Measurements from ENCODE around the gene OR2M5. TPM values are rescaled to one million over a fixed set of nuclear protein-coding genes. Genes with fewer than 3 reads are reported as not detected.

Gene OR2M5
- total RNA-seq, 1 experiment from 2014 or later = not detected

DNA sequence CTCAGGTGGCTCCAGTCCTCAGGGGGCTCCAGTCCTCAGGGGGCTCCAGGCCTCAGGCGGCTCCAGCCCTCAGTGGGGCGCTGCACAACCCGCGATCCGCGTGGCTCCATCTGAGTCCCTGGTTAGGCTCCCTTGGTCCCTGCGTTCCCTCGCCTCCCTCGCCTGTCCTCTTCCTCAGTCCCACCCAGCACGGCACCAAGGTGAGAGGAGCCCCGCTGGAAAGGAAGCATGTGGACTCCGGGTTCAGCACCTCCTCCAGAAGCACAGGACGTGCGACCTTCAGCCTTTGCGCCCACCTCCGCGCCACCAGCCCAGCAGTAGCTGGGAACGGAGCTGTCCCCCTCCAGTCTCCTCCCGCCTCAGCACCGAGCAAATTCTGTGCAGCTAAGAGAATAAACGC lies 8.1 kb upstream of the OR2M5 start:
- no peak for TF ChIP-seq EZH2 (IDR thresholded peaks at IDR 0.05; ENCODE audit: borderline replicate concordance, low read depth, low read length, poor library complexity, severe bottlenecking)
- TF ChIP-seq, protein P1, sequence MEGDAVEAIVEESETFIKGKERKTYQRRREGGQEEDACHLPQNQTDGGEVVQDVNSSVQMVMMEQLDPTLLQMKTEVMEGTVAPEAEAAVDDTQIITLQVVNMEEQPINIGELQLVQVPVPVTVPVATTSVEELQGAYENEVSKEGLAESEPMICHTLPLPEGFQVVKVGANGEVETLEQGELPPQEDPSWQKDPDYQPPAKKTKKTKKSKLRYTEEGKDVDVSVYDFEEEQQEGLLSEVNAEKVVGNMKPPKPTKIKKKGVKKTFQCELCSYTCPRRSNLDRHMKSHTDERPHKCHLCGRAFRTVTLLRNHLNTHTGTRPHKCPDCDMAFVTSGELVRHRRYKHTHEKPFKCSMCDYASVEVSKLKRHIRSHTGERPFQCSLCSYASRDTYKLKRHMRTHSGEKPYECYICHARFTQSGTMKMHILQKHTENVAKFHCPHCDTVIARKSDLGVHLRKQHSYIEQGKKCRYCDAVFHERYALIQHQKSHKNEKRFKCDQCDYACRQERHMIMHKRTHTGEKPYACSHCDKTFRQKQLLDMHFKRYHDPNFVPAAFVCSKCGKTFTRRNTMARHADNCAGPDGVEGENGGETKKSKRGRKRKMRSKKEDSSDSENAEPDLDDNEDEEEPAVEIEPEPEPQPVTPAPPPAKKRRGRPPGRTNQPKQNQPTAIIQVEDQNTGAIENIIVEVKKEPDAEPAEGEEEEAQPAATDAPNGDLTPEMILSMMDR (conservative IDR thresholded peaks at IDR 0.05; ENCODE audit: low read depth, low read length) = no peak
- H3K27me3 ChIP-seq (replicated peaks; ENCODE audit: insufficient read depth, low read depth, low read length, poor library complexity) = no peaks in the 10 kb centered on the region
- H3K4me1 ChIP-seq (ENCODE audit: insufficient read depth, low read length, poor library complexity, severe bottlenecking) = no peaks in the 10 kb centered on the region
- no peak overlapping the region for H3K27ac ChIP-seq (ENCODE audit: low read depth, low read length, poor library complexity, severe bottlenecking)
- intact Hi-C loops (cut with micrococcal nuclease; ENCODE audit: unreplicated experiment) = no loop called here
- peaks cover 17% of the 10 kb centered on the region for H3K9me3 ChIP-seq (ENCODE audit: low read depth, low read length, poor library complexity, severe bottlenecking)
- no peak for DNase-seq (ENCODE audit: low spot score)
- no TSS peak for BruUV-seq (replicated peaks)
- ChIA-PET POLR2A (ENCODE audit: low non-redundant PET) (no interaction called here), CTCF (no interaction called here)
- no peak overlapping the region for H3K4me3 ChIP-seq (ENCODE audit: low read depth, low read length, poor library complexity, severe bottlenecking)
- no peaks in the 10 kb centered on the region for H3K36me3 ChIP-seq (ENCODE audit: insufficient read depth, low read length, poor library complexity, severe bottlenecking)

- intact Hi-C loops (cut with micrococcal nuclease; ENCODE audit: unreplicated experiment) = no loop called here
- no peak for TF ChIP-seq EZH2 (IDR thresholded peaks at IDR 0.05; ENCODE audit: borderline replicate concordance, low read depth, low read length, poor library complexity, severe bottlenecking)
- TF ChIP-seq, protein P1 (conservative IDR thresholded peaks at IDR 0.05; ENCODE audit: low read depth, low read length) = no peak
Measured at GRCh38 chr1:248140846-248141245, 4.1 kb upstream of the OR2M5 start.

DNA sequence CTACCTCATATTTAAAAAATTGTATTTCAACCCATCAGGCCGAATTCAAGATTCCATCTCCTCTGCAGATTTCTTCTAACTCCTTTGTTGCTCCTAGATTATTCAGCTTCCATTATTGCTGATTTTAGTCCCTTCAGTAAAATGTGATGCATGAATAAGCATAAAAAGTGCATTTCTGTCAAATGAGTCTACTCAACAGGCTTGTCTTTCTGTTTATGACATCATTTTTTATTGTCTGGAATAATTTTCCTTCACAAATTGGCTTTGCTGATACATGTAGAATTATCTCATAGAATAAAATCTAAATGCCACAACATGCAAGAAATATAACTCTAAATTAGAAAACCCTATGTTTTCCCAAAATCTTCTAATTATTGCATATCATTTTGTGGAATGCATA lies 1.6 kb upstream of the OR2M5 start:
- Histone ChIP-seq H3K36me3 (ENCODE audit: insufficient read depth, low read length, poor library complexity, severe bottlenecking) (no peaks in the 10 kb centered on the region), H3K9me3 (ENCODE audit: low read depth, low read length, poor library complexity, severe bottlenecking) (peaks cover 20% of the 10 kb centered on the region), H3K4me1 (ENCODE audit: insufficient read depth, low read length, poor library complexity, severe bottlenecking) (no peaks in the 10 kb centered on the region), H3K27ac (ENCODE audit: low read depth, low read length, poor library complexity, severe bottlenecking) (no peak overlapping the region), H3K27me3 (replicated peaks; ENCODE audit: insufficient read depth, low read depth, low read length, poor library complexity) (no peaks in the 10 kb centered on the region), H3K4me3 (ENCODE audit: low read depth, low read length, poor library complexity, severe bottlenecking) (no peak overlapping the region)
- no TSS peak for BruUV-seq (replicated peaks)
- POLR2A ChIA-PET (ENCODE audit: low non-redundant PET) = no interaction called here
- intact Hi-C loops (cut with micrococcal nuclease; ENCODE audit: unreplicated experiment) = no loop called here
- TF ChIP-seq EZH2 (IDR thresholded peaks at IDR 0.05; ENCODE audit: borderline replicate concordance, low read depth, low read length, poor library complexity, severe bottlenecking) = no peak
- TF ChIP-seq, protein P1 (conservative IDR thresholded peaks at IDR 0.05; ENCODE audit: low read depth, low read length) = no peak
- CTCF ChIA-PET = no interaction called here
- DNase-seq (ENCODE audit: low spot score) = no peak

More at GRCh38 chr1:248140846-248141245, 4.1 kb upstream of the OR2M5 start:
- Histone ChIP-seq H3K4me1 (ENCODE audit: insufficient read depth, low read length, poor library complexity, severe bottlenecking) (no peaks in the 10 kb centered on the region), H3K27ac (ENCODE audit: low read depth, low read length, poor library complexity, severe bottlenecking) (no peak overlapping the region), H3K9me3 (ENCODE audit: low read depth, low read length, poor library complexity, severe bottlenecking) (peaks cover 11% of the 10 kb centered on the region), H3K27me3 (replicated peaks; ENCODE audit: insufficient read depth, low read depth, low read length, poor library complexity) (no peaks in the 10 kb centered on the region), H3K4me3 (ENCODE audit: low read depth, low read length, poor library complexity, severe bottlenecking) (no peak overlapping the region), H3K36me3 (ENCODE audit: insufficient read depth, low read length, poor library complexity, severe bottlenecking) (no peaks in the 10 kb centered on the region)
- ChIA-PET POLR2A (ENCODE audit: low non-redundant PET) (no interaction called here), CTCF (no interaction called here)
- BruUV-seq (replicated peaks) = no TSS peak
- DNase-seq (ENCODE audit: low spot score) = no peak
